Measurements from ENCODE around the gene TRPV4. TPM values are rescaled to one million over a fixed set of nuclear protein-coding genes. Genes with fewer than 3 reads are reported as not detected.

The TRPV4 gene
- total and polyA plus RNA-seq, 2 donors from 2014 or later, result 6.0 to 24.5 TPM

DNA sequence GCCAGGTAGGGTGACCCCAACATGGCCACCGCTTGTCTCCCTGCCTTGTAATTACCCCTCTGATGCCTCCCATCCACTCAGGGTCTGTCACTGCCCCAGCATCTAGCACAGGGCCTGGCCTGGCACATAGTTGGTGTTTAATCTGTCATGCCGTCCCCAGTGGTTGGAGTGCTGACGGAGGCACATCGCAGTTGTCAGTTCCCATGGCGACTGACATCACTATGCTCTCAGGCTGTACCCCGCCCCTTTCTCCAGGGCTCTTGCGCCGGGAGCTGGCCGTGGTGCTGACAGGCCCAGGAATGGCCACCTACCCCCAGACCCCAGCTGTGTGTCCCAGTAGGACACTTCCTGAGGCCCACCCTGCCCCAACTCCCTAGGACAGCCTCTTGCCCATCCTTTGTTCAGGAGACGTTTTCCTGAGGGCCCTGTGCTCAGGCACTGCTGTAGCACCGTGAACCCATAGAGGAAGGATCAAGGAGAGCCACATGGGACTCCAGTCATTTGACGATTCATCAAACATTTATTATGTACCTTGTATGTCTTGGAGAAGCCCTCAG is 96.6 kb downstream of the TRPV4 start:
- no peak for FAIRE-seq
- Histone ChIP-seq H3K4me3 (ENCODE audit: low read length in 3 of 3) (no peak overlapping the region), H3K4me1 (ENCODE audit: control insufficient read depth in 2 of 3, insufficient read depth in 2 of 3, low read depth in 1 of 3, low read length in 3 of 3) (peaks cover 0 to 65% (median 62%) of the 10 kb centered on the region in 3 donors), H3K27ac (ENCODE audit: low read depth in 2 of 2, low read length in 2 of 2) (peak overlapping the region in 1 of 2 donors; percentile 12), H3K9me3 (ENCODE audit: control insufficient read depth in 2 of 3, insufficient read depth in 1 of 3, low read length in 3 of 3) (no peaks in the 10 kb centered on the region), H3K36me3 (ENCODE audit: control insufficient read depth in 2 of 3, insufficient read depth in 3 of 3, low read length in 3 of 3) (no peaks in the 10 kb centered on the region), H3K9ac (ENCODE audit: low read length in 3 of 3) (no peak overlapping the region), H3K27me3 (ENCODE audit: control insufficient read depth, insufficient read depth, low read length) (no peaks in the 10 kb centered on the region)
- peak; percentile 82 to 95 (median 92) for DNase-seq
- intact Hi-C loops (cut with DNase I), result no loop called here
- TF ChIP-seq, protein P1, sequence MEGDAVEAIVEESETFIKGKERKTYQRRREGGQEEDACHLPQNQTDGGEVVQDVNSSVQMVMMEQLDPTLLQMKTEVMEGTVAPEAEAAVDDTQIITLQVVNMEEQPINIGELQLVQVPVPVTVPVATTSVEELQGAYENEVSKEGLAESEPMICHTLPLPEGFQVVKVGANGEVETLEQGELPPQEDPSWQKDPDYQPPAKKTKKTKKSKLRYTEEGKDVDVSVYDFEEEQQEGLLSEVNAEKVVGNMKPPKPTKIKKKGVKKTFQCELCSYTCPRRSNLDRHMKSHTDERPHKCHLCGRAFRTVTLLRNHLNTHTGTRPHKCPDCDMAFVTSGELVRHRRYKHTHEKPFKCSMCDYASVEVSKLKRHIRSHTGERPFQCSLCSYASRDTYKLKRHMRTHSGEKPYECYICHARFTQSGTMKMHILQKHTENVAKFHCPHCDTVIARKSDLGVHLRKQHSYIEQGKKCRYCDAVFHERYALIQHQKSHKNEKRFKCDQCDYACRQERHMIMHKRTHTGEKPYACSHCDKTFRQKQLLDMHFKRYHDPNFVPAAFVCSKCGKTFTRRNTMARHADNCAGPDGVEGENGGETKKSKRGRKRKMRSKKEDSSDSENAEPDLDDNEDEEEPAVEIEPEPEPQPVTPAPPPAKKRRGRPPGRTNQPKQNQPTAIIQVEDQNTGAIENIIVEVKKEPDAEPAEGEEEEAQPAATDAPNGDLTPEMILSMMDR (IDR thresholded peaks at IDR 0.05; ENCODE audit: borderline replicate concordance, extremely low read depth, insufficient read depth), result no peak

DNA sequence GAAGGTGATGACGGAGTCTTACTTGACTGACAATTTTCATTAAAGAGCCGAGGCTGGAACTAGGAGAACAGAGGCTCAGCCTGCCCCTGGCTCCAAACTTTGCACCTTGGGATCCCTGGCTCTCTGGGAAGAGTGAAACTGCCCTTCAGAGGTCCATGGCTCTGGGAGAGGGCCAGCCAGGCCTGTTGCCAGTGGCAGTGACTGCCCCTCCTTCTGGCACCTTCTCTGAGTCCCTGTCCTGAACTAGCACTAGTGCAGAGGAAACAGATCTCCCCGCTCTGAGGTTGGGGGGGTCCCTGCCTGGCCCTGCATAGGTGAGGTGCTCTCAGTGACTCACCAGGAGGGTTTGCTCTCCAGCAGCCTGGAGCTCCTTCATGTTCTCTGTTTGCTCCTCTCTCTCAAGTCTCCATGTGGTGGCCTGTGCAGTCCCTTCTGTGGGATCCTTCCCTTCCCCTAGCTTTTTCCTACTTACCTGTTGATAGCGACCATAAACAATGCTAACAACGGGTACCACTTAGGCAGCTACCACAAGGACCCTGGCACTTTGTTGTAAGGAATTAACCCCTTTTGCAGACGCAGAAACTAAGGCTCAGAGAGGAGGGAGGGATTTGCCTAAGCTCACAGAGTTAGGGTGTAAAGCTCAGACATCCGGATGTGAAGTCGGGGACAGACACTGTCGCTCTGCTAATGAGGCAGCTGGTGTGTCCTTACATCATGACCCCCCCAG is 97.2 kb downstream of the TRPV4 start:
- DNase-seq (peak in 2 of 5 donors; percentile 27 to 33), FAIRE-seq (no peak)
- Histone ChIP-seq H3K27me3 (ENCODE audit: control insufficient read depth, insufficient read depth, low read length) (no peaks in the 10 kb centered on the region), H3K9me3 (ENCODE audit: control insufficient read depth in 2 of 3, insufficient read depth in 1 of 3, low read length in 3 of 3) (no peaks in the 10 kb centered on the region), H3K4me1 (ENCODE audit: control insufficient read depth in 2 of 3, insufficient read depth in 2 of 3, low read depth in 1 of 3, low read length in 3 of 3) (peaks cover 0 to 59% (median 56%) of the 10 kb centered on the region in 3 donors), H3K27ac (ENCODE audit: low read depth in 2 of 2, low read length in 2 of 2) (peak overlapping the region in 1 of 2 donors; percentile 12), H3K9ac (ENCODE audit: low read length in 3 of 3) (no peak overlapping the region), H3K4me3 (ENCODE audit: low read length in 3 of 3) (no peak overlapping the region), H3K36me3 (ENCODE audit: control insufficient read depth in 2 of 3, insufficient read depth in 3 of 3, low read length in 3 of 3) (no peaks in the 10 kb centered on the region)
- TF ChIP-seq, protein P1 (IDR thresholded peaks at IDR 0.05; ENCODE audit: borderline replicate concordance, extremely low read depth, insufficient read depth), result no peak
- intact Hi-C loops (cut with DNase I), result no loop called here

DNA sequence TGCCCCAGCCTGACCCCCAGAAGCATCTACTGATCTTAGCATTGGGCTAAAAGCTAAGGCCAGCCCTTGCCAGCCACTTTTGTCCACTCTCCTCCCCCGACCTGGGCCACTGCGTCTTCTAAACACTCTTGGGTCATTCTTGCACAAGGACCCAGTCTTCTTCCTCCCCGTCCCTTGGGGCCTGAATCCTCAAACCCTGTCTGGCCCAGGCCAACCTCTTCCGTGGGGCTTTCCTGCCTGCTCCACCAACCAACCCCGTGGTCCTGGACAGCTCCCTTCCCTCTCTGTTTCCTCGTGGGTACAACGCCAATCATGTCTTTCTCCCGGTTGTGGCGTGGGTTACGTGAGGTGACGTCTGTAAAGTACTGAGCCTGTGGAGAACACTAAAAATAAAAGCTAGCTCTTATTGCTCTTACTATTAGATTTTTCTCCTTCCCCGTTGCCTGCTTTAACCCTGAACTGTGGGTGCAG is 98.1 kb downstream of the TRPV4 start:
- peak in 2 of 5 donors; percentile 32 to 38 for DNase-seq
- TF ChIP-seq, protein P1 (IDR thresholded peaks at IDR 0.05; ENCODE audit: borderline replicate concordance, extremely low read depth, insufficient read depth), result no peak
- no peak overlapping the region for H3K27ac ChIP-seq (ENCODE audit: low read depth in 2 of 2, low read length in 2 of 2)
- no peaks in the 10 kb centered on the region for H3K36me3 ChIP-seq (ENCODE audit: control insufficient read depth in 2 of 3, insufficient read depth in 3 of 3, low read length in 3 of 3)
- no peak overlapping the region for H3K9ac ChIP-seq (ENCODE audit: low read length in 3 of 3)
- intact Hi-C loops (cut with DNase I), result no loop called here
- peaks cover 0 to 52% (median 48%) of the 10 kb centered on the region in 3 donors for H3K4me1 ChIP-seq (ENCODE audit: control insufficient read depth in 2 of 3, insufficient read depth in 2 of 3, low read depth in 1 of 3, low read length in 3 of 3)
- no peak overlapping the region for H3K4me3 ChIP-seq (ENCODE audit: low read length in 3 of 3)
- H3K9me3 ChIP-seq (ENCODE audit: control insufficient read depth in 2 of 3, insufficient read depth in 1 of 3, low read length in 3 of 3), result no peaks in the 10 kb centered on the region
- no peaks in the 10 kb centered on the region for H3K27me3 ChIP-seq (ENCODE audit: control insufficient read depth, insufficient read depth, low read length)
- FAIRE-seq, result no peak

All from kidney (tissue), 14 donors.